Glutamatergic neuron (in vitro differentiated cells): ENCODE results near the gene RBBP4. TPM values are rescaled to one million over a fixed set of nuclear protein-coding genes. Genes with fewer than 3 reads are reported as not detected.
"Not testable (repeated sequence)": the region's sequence is repeated elsewhere in the genome, so short reads cannot be mapped to it uniquely, and the experiment has no call there.

ENCODE experiments used
- DNase-seq: peaks from one replicate; pipeline ENCODE4 v3.0.0; 2022
- H3K27ac Mint-ChIP-seq: one replicate; pipeline ENCODE4 v1.8.0; 2020; ENCODE audit warnings: mild to moderate bottlenecking, mixed read lengths, inconsistent platforms; ENCODE audit not compliant: unreplicated experiment
- H3K27me3 Mint-ChIP-seq: one replicate; pipeline ENCODE4 v1.8.0; 2020; ENCODE audit warnings: mild to moderate bottlenecking, moderate library complexity, mixed read lengths, inconsistent platforms; ENCODE audit not compliant: unreplicated experiment
- H3K36me3 Mint-ChIP-seq: one replicate; pipeline ENCODE4 v1.8.0; 2020; ENCODE audit warnings: mild to moderate bottlenecking, mixed read lengths, inconsistent platforms; ENCODE audit not compliant: unreplicated experiment
- H3K4me1 Mint-ChIP-seq: one replicate; pipeline ENCODE4 v1.8.0; 2020; ENCODE audit warnings: mild to moderate bottlenecking, low read depth, mixed read lengths, inconsistent platforms; ENCODE audit not compliant: unreplicated experiment
- H3K4me3 Mint-ChIP-seq: one replicate; pipeline ENCODE4 v1.8.0; 2020; ENCODE audit warnings: mild to moderate bottlenecking, mixed read lengths, inconsistent platforms; ENCODE audit not compliant: unreplicated experiment
- H3K9me3 Mint-ChIP-seq: one replicate; pipeline ENCODE4 v1.8.0; 2020; ENCODE audit warnings: mild to moderate bottlenecking, moderate library complexity, mixed read lengths, inconsistent platforms; ENCODE audit not compliant: unreplicated experiment
- total RNA-seq: library from RNA; stranded (reverse); fragmentation: NEBNext Ultra II Directional; extraction: Animal tissue kit (Norgen Biotek cat#: 25700); gene quantifications from one replicate; pipeline ENCODE4 v1.2.1, GENCODE V29; 2021; ENCODE audit not compliant: unreplicated experiment
- TF ChIP-seq, protein P1 (sequence below): fragments of 200-600 bp; sonication (generic); IDR thresholded peaks from one replicate; pipeline ENCODE4 v1.5.0; 2021; ENCODE audit not compliant: partially characterized antibody, unreplicated experiment

The RBBP4 gene
- total RNA-seq, 1 donor from 2014 or later, result 332 TPM

DNA sequence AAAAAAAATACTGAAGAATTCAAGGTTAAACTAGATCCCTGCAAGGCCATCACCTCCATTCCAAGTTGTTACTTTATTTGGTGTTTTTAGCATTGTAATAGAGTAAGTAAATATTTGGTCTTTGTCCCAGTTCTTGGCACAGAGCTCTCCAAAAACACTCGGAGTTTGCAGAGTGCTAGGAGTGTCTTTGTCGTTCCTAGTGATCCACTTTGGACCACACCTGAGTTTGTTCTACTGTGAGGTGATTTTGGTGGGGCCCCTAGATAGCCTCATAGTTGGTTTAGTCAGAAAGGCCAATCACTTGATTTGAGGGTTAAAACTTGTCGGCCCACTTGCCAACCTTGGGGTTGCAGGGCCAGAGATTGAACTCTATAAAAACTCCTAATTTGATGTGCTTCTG lies 25.9 kb downstream of the RBBP4 start:
- Mint-ChIP-seq H3K36me3 (no peaks in the 10 kb centered on the region), H3K4me1 (no peaks in the 10 kb centered on the region)
- DNase-seq, result no peak

GRCh38 chr1:32679993-32680392 lies 29.0 kb downstream of the RBBP4 start:
- H3K36me3 Mint-ChIP-seq, DNase-seq, H3K27ac Mint-ChIP-seq, H3K4me1 Mint-ChIP-seq, H3K9me3 Mint-ChIP-seq, H3K27me3 Mint-ChIP-seq, H3K4me3 Mint-ChIP-seq: not testable (repeated sequence)

More for the DNA sequence above, 25.9 kb downstream of the RBBP4 start:
- H3K27ac Mint-ChIP-seq, result no peak overlapping the region
- H3K4me3 Mint-ChIP-seq, result no peak overlapping the region
- TF ChIP-seq, protein P1, sequence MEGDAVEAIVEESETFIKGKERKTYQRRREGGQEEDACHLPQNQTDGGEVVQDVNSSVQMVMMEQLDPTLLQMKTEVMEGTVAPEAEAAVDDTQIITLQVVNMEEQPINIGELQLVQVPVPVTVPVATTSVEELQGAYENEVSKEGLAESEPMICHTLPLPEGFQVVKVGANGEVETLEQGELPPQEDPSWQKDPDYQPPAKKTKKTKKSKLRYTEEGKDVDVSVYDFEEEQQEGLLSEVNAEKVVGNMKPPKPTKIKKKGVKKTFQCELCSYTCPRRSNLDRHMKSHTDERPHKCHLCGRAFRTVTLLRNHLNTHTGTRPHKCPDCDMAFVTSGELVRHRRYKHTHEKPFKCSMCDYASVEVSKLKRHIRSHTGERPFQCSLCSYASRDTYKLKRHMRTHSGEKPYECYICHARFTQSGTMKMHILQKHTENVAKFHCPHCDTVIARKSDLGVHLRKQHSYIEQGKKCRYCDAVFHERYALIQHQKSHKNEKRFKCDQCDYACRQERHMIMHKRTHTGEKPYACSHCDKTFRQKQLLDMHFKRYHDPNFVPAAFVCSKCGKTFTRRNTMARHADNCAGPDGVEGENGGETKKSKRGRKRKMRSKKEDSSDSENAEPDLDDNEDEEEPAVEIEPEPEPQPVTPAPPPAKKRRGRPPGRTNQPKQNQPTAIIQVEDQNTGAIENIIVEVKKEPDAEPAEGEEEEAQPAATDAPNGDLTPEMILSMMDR, result no peak
- H3K9me3 Mint-ChIP-seq, result no peaks in the 10 kb centered on the region
- no peaks in the 10 kb centered on the region for H3K27me3 Mint-ChIP-seq

- TF ChIP-seq, protein P1, result no peak
- H3K4me3 Mint-ChIP-seq, result no peak overlapping the region
Measured at GRCh38 chr1:32680642-32681041, 29.6 kb downstream of the RBBP4 start.

GRCh38 chr1:32681509-32681908 lies 30.5 kb downstream of the RBBP4 start:
- no peaks in the 10 kb centered on the region for H3K9me3 Mint-ChIP-seq
- peaks cover 1% of the 10 kb centered on the region for H3K27me3 Mint-ChIP-seq
- H3K27ac Mint-ChIP-seq, result peak overlapping the region; percentile 8
- TF ChIP-seq, protein P1, result no peak
- H3K36me3 Mint-ChIP-seq, result no peaks in the 10 kb centered on the region
- H3K4me3 Mint-ChIP-seq, result no peak overlapping the region
- H3K4me1 Mint-ChIP-seq, result no peaks in the 10 kb centered on the region
- DNase-seq, result no peak

More at GRCh38 chr1:32680642-32681041, 29.6 kb downstream of the RBBP4 start:
- H3K27ac Mint-ChIP-seq, result no peak overlapping the region
- no peak for DNase-seq
- no peaks in the 10 kb centered on the region for H3K4me1 Mint-ChIP-seq
- no peaks in the 10 kb centered on the region for H3K36me3 Mint-ChIP-seq
- H3K27me3 Mint-ChIP-seq, result no peaks in the 10 kb centered on the region
- no peaks in the 10 kb centered on the region for H3K9me3 Mint-ChIP-seq

- Mint-ChIP-seq H3K36me3 (no peaks in the 10 kb centered on the region), H3K4me3 (no peak overlapping the region)
Measured at GRCh38 chr1:32681999-32682398, 31.0 kb downstream of the RBBP4 start.

More at GRCh38 chr1:32681999-32682398, 31.0 kb downstream of the RBBP4 start:
- Mint-ChIP-seq H3K27ac (peak overlapping the region; percentile 8), H3K4me1 (no peaks in the 10 kb centered on the region), H3K9me3 (no peaks in the 10 kb centered on the region), H3K27me3 (peaks cover 1% of the 10 kb centered on the region)
- TF ChIP-seq, protein P1, result no peak
- DNase-seq, result no peak
